SIG-M5 (cell line): ENCODE measurements around the gene ZNF385A.
A peak's percentile ranks its signal among the peaks of the same experiment; 100 is the strongest.
"Not testable (repeated sequence)": the region's sequence is repeated elsewhere in the genome, so short reads cannot be mapped to it uniquely, and the experiment has no call there.

Source experiments
- DNase-seq: peaks from one replicate; lab custom pipeline; 2025; lab: John Stamatoyannopoulos, UW

Gene ZNF385A

DNA sequence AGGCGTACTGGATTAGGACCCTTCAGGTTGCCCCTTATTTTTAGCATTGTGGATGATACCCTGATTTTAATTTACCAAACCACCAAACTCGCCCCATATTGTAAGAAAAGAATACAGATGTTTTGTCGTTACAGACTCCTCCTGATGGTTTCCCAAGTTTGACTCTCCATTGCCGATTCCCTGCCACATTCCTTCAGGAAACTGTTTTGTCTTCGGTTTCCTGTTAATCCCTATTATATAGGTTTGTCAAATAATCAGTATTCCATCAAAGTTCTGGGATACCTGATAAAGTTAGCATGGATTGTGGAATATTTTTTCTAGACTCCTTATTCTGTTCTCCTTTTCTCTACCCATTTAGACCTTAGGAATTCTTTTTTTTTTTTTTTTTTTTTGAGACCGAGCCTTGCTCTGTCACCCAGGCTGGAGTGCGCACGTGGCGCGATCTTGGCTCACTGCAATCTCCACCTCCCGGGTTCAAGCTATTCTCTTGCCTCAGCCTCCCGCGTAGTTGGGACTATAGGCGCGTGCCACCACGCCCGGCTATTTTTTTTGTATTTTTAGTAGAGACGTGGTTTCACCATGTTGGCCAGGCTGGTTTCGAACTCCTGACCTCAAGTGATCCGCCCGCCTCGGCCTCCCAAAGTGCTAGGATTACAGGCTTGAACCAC is 59.0 kb downstream of the ZNF385A start:
- DNase-seq: not testable (repeated sequence)

DNA sequence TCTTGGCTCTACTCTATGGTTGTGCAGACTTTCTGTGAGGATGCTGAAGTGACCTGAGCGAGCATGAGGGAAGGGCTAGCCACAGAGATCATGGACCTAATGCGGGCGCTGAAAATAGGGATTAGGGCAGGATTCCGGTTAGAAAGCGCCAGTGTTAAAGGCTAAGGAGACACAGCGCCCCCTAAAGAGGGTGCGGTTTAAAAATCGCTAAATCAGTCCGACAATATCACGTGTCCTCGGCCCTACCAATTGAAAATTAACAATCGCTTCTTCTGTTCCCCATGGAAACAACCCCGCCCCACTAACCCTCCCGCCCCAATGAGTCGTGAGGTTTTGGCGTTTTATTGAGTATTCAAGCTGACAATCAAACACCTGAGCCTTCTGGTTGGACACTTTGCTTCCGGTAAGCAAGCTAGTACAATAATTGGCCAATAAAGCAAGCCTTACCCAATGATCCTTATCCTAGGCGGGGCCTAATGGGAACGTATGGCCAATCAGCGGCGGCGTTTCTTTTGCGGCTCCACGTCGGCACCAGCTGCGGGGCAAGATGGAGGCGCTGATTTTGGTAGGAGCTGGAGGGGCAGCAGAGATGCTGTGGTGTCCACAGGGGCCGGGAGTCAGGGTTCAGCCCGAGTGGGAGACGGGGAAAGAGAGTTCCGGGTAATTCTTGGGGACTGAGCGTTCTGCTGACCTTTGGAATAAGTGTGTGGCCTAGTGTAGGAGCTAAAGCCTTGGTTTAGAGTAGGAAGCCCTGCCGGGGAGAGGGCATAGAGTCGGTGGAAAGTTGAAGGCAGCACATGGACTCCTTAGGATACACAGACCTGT is 59.7 kb downstream of the ZNF385A start, which contains the start of gene COPZ1:
TSS of gene COPZ1 (plus strand) at position 515 of the 825 bp plus-strand sequence. CDS start at position 548, 33 bp downstream.
- DNase-seq: peak; percentile 99

DNA sequence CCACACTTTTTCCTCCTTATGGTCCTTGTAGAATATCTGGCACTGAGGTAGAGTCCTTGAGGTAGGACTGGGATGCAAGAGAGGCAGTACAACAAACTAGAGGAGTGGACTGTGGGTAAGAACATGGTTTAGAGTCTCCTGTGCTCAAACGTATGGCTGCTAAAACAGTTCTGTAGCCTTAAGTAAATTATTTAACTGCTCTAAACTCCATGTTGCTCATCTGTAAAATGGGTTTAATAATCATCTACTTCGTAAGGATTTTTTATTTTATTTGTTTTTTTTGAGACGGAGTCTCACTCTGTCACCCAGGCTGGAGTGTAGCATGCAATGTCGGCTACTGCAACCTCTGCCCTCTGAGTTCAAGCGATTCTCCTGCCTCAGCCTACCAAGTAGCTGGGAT is 63.2 kb downstream of the ZNF385A start:
- DNase-seq: no peak
